Epithelial cell of proximal tubule (primary cell): ENCODE measurements around the gene PRUNE1. TPM values are rescaled to one million over a fixed set of nuclear protein-coding genes. Genes with fewer than 3 reads are reported as not detected.

Experiments used
- DNase-seq: peaks from one replicate; pipeline ENCODE4 v3.0.0-alpha.2; 2011; ENCODE audit warnings: low read depth
- H3K4me3 ChIP-seq: 2 replicates; pipeline ENCODE4 v1.5.1; 2011; ENCODE audit warnings: low read depth, mild to moderate bottlenecking, low read length
- total RNA-seq: library from RNA; depleted of rRNA; stranded (reverse); fragments of >200 nt; gene quantifications from 2 replicates; pipeline ENCODE4 v1.2.3, GENCODE V29; 2015
- TF ChIP-seq, protein P1 (sequence below): conservative IDR thresholded peaks from 2 replicates; pipeline ENCODE4 v1.5.1; 2012; ENCODE audit warnings: low read depth, mild to moderate bottlenecking, low read length

PRUNE1 gene
- total RNA-seq, 1 donor from 2014 or later, result 14.8 TPM

DNA sequence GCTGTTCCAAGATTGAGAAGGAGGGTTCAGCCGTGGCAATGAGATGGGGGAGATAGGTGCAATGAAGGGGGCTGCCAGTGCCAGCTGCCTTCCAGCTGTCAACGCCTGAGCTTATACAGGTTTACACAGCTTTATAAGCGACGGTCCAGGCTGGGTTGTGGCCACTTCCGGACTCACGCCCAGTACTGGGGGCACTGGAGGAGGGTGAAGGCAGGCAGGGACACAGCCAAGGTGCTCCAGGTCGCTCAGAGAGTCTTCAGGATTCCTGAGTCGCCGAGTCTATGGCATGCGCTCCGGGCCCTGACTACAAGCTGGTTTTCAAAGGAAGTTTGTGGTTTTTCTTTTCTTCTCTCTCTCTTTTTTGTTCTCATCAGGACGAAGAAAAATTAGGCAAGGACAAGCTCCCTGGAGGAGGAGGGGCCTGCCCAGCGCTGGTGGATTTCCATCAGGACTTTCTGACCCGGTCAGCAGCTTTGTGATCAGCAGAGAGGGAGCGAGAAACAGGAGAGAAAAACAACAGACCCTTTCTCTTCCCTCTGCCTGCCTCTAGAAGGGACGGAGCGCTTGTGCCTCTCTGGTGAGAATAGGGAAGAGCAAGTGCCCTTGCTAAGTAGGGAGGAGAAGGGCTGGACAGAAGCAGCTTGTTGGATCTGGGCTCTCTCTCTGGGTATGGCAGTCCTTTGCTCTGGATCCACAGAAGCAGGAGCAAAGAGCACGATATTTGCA lies 1.8 kb upstream of the PRUNE1 start, which contains the start of gene MINDY1:
MINDY1 (minus strand) TSS at position 576 of the 726 bp plus-strand sequence. CDS start 4,285 bp downstream, outside the sequence.
- DNase-seq, result peak; percentile 58
- peak within 1 kb of the TSS; percentile 88 for H3K4me3 ChIP-seq
- TF ChIP-seq, protein P1, sequence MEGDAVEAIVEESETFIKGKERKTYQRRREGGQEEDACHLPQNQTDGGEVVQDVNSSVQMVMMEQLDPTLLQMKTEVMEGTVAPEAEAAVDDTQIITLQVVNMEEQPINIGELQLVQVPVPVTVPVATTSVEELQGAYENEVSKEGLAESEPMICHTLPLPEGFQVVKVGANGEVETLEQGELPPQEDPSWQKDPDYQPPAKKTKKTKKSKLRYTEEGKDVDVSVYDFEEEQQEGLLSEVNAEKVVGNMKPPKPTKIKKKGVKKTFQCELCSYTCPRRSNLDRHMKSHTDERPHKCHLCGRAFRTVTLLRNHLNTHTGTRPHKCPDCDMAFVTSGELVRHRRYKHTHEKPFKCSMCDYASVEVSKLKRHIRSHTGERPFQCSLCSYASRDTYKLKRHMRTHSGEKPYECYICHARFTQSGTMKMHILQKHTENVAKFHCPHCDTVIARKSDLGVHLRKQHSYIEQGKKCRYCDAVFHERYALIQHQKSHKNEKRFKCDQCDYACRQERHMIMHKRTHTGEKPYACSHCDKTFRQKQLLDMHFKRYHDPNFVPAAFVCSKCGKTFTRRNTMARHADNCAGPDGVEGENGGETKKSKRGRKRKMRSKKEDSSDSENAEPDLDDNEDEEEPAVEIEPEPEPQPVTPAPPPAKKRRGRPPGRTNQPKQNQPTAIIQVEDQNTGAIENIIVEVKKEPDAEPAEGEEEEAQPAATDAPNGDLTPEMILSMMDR, result peak; percentile 55

DNA sequence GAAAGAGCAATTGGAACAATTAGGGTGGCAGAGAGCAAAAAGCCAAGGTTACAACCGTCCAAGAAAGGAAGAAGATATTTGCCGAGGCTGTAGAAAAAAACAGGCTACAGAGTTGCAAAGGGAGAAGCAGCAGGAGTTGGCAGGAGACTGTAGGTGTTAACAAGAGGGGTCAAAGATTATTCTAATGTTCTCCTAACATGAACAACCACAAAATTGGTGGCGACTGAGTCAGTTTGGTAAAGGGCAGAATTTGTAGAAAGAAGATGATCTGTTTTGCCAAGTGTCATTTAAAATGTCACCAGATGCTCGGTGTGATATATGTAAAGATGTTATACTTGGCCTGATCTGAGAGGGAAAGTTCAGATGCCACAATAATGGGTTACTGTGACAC lies 401 bp upstream of the PRUNE1 start:
- peak overlapping the region; percentile 88 for H3K4me3 ChIP-seq
- DNase-seq, result no peak
- TF ChIP-seq, protein P1, result no peak

DNA sequence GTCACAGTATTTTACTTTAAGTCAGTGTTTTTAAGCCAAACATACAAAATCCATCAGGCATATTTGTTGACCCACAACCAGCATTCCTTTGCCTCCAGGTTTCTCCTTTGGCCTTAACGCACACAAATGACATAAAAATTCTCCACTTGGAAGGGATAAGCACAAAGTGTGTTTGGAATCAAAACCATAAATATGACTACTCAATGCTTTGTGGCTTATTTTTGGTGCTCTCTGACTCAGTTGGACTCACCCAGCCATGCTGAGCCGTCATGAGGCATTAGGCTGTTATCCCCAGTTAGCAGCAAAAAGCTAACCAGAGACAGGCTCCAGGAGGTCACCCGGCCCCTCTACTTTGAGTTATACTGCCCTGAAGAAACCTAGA lies 948 bp downstream of the PRUNE1 start:
- TF ChIP-seq, protein P1, result no peak
- peak overlapping the region; percentile 88 for H3K4me3 ChIP-seq
- no peak for DNase-seq

DNA sequence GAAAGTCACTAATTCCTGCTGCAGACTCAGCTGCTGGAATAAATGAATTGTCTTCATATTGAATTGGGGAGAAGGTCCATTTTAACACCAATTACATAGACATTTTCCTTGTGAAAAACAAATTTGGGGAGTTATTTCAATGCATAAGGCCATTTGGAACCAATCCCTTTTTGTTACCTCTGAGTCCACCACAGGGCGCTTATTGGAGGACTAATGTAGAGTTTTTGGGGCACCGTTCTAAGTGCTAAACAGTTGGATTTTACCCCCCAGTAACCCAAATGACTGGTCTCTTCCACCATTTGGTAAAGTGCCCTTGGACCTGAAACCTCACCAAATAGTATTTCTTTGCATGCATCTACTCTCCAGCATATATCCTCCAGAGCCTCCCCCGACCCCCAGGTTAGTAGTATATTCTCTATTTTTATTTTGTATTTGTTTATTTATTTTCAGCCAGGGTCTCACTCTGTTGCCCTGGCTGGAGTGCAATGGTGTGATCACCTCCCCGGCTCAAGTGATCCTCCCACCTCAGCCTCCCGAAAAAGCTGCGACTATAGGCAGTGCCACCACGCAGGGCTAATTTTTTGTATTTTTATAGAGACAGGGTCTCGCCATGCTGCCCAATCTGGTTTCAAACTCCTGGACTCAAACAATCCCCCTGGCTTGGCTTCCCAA lies 1.6 kb downstream of the PRUNE1 start:
- peak overlapping the region; percentile 88 for H3K4me3 ChIP-seq
- TF ChIP-seq, protein P1, result no peak
- DNase-seq, result no peak

DNA sequence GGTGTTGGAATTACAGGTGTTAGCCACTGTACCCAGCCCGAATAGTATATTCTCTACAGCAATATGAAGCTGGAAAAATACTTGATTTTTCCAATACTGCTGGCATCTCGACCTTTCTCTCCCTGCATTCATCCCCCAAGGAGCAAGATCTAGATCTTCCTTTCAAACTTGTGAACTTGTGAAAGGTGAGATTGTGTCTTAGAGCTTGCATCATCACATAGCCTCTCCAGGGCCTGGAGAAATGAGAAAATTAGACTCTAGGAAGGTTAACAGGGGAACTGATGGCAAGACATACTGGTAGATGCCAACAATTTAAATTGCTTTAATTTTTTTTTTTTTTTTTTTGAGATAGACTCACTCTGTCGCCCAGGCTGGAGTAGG lies 2.1 kb downstream of the PRUNE1 start:
- no peak overlapping the region for H3K4me3 ChIP-seq
- no peak for DNase-seq
- TF ChIP-seq, protein P1, result no peak

DNA sequence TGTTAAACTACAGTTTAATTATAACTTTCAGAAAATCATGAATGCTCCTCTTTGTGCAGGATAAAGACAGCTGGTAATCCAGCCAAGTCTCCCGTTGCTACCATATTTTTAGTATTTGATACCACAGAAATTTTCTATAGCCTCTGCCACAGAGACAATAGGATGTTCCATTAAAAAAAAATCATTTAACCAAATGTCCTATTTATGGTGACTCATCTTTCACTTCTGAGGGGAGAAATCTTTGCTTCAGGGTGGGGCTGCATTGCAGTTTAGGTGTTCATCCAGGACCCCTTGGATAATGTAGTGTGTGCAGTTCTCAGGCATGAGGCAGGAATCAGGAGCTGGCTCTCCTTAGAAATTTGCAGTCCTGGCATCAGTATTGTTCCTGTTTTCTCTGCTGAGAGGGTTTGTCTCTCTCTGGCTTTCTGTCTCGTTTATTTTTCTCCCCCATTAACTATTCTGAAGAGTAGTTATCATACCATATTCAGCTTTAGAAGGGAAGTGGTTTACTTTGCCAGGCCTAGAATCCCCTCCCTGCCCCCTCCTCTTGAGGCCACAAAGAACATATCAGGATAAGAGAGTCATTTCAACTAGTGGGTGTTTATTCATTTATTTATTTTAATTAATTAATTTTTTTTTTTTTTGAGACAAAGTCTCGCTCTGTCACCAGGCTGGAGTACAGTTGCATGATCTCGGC lies 3.1 kb downstream of the PRUNE1 start:
- H3K4me3 ChIP-seq, result no peak overlapping the region
- no peak for DNase-seq
- TF ChIP-seq, protein P1, result no peak
